ENCODE results near the gene PPP3CA.

- TF ChIP-seq, protein P1, sequence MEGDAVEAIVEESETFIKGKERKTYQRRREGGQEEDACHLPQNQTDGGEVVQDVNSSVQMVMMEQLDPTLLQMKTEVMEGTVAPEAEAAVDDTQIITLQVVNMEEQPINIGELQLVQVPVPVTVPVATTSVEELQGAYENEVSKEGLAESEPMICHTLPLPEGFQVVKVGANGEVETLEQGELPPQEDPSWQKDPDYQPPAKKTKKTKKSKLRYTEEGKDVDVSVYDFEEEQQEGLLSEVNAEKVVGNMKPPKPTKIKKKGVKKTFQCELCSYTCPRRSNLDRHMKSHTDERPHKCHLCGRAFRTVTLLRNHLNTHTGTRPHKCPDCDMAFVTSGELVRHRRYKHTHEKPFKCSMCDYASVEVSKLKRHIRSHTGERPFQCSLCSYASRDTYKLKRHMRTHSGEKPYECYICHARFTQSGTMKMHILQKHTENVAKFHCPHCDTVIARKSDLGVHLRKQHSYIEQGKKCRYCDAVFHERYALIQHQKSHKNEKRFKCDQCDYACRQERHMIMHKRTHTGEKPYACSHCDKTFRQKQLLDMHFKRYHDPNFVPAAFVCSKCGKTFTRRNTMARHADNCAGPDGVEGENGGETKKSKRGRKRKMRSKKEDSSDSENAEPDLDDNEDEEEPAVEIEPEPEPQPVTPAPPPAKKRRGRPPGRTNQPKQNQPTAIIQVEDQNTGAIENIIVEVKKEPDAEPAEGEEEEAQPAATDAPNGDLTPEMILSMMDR (IDR thresholded peaks at IDR 0.05; ENCODE audit: low read length): no peak
- no peak for TF ChIP-seq EZH2phosphoT487 (IDR thresholded peaks at IDR 0.05; ENCODE audit: low read length)
- TF ChIP-seq EZH2 (optimal IDR thresholded peaks at IDR 0.05; ENCODE audit: low read depth, low read length): no peak
Measured at GRCh38 chr4:101304916-101305315, 42.4 kb downstream of the PPP3CA start.

Data from MM.1S (cell line).